ENCODE data around the gene QPCT.

QPCT gene

GRCh38 chr2:37355735-37356134, 11.3 kb downstream of the QPCT start:
- H3K27me3 ChIP-seq (ENCODE audit: control insufficient read depth in 5 of 5, insufficient read depth in 4 of 5, low read length in 5 of 5), result peaks cover 0 to 3% (median 0%) of the 10 kb centered on the region in 5 donors
- no peak overlapping the region for H3K9ac ChIP-seq (ENCODE audit: low read length in 5 of 5)
- no peaks in the 10 kb centered on the region for H3K9me3 ChIP-seq (ENCODE audit: control insufficient read depth in 5 of 5, low read length in 5 of 5)
- no peak overlapping the region for H3K4me3 ChIP-seq (ENCODE audit: low read depth in 1 of 5, low read length in 5 of 5)
- H3K4me1 ChIP-seq (ENCODE audit: control insufficient read depth in 5 of 5, insufficient read depth in 5 of 5, low read length in 5 of 5), result peaks cover 0 to 4% (median 2%) of the 10 kb centered on the region in 5 donors
- no peak overlapping the region for H3K27ac ChIP-seq (ENCODE audit: low read depth, low read length)
- no peaks in the 10 kb centered on the region for H3K36me3 ChIP-seq (ENCODE audit: control insufficient read depth in 5 of 5, insufficient read depth in 5 of 5, low read length in 5 of 5)

- H3K4me3 ChIP-seq (ENCODE audit: low read depth in 1 of 5, low read length in 5 of 5), result no peak overlapping the region
- no peaks in the 10 kb centered on the region for H3K36me3 ChIP-seq (ENCODE audit: control insufficient read depth in 5 of 5, insufficient read depth in 5 of 5, low read length in 5 of 5)
- no peak overlapping the region for H3K9ac ChIP-seq (ENCODE audit: low read length in 5 of 5)
- peaks cover 0 to 3% (median 0%) of the 10 kb centered on the region in 5 donors for H3K27me3 ChIP-seq (ENCODE audit: control insufficient read depth in 5 of 5, insufficient read depth in 4 of 5, low read length in 5 of 5)
- H3K9me3 ChIP-seq (ENCODE audit: control insufficient read depth in 5 of 5, low read length in 5 of 5), result no peaks in the 10 kb centered on the region
- H3K27ac ChIP-seq (ENCODE audit: low read depth, low read length), result no peak overlapping the region
- peaks cover 0 to 4% (median 0%) of the 10 kb centered on the region in 5 donors for H3K4me1 ChIP-seq (ENCODE audit: control insufficient read depth in 5 of 5, insufficient read depth in 5 of 5, low read length in 5 of 5)
Measured at GRCh38 chr2:37356299-37356698, 11.9 kb downstream of the QPCT start.

- Histone ChIP-seq H3K4me3 (ENCODE audit: low read depth in 1 of 5, low read length in 5 of 5) (no peak overlapping the region), H3K9me3 (ENCODE audit: control insufficient read depth in 5 of 5, low read length in 5 of 5) (no peaks in the 10 kb centered on the region), H3K4me1 (ENCODE audit: control insufficient read depth in 5 of 5, insufficient read depth in 5 of 5, low read length in 5 of 5) (peaks cover 0 to 4% (median 0%) of the 10 kb centered on the region in 5 donors), H3K27me3 (ENCODE audit: control insufficient read depth in 5 of 5, insufficient read depth in 4 of 5, low read length in 5 of 5) (peaks cover 0 to 3% (median 0%) of the 10 kb centered on the region in 5 donors), H3K27ac (ENCODE audit: low read depth, low read length) (no peak overlapping the region), H3K36me3 (ENCODE audit: control insufficient read depth in 5 of 5, insufficient read depth in 5 of 5, low read length in 5 of 5) (no peaks in the 10 kb centered on the region), H3K9ac (ENCODE audit: low read length in 5 of 5) (no peak overlapping the region)
Measured at GRCh38 chr2:37357069-37357468, 12.6 kb downstream of the QPCT start.

GRCh38 chr2:37357530-37357929, 13.1 kb downstream of the QPCT start:
- no peak overlapping the region for H3K27ac ChIP-seq (ENCODE audit: low read depth, low read length)
- peaks cover 0 to 3% (median 0%) of the 10 kb centered on the region in 5 donors for H3K27me3 ChIP-seq (ENCODE audit: control insufficient read depth in 5 of 5, insufficient read depth in 4 of 5, low read length in 5 of 5)
- H3K9me3 ChIP-seq (ENCODE audit: control insufficient read depth in 5 of 5, low read length in 5 of 5), result no peaks in the 10 kb centered on the region
- peaks cover 0 to 4% (median 0%) of the 10 kb centered on the region in 5 donors for H3K4me1 ChIP-seq (ENCODE audit: control insufficient read depth in 5 of 5, insufficient read depth in 5 of 5, low read length in 5 of 5)
- no peak overlapping the region for H3K9ac ChIP-seq (ENCODE audit: low read length in 5 of 5)
- no peaks in the 10 kb centered on the region for H3K36me3 ChIP-seq (ENCODE audit: control insufficient read depth in 5 of 5, insufficient read depth in 5 of 5, low read length in 5 of 5)
- no peak overlapping the region for H3K4me3 ChIP-seq (ENCODE audit: low read depth in 1 of 5, low read length in 5 of 5)

- peaks cover 0 to 4% (median 0%) of the 10 kb centered on the region in 5 donors for H3K4me1 ChIP-seq (ENCODE audit: control insufficient read depth in 5 of 5, insufficient read depth in 5 of 5, low read length in 5 of 5)
- H3K27me3 ChIP-seq (ENCODE audit: control insufficient read depth in 5 of 5, insufficient read depth in 4 of 5, low read length in 5 of 5), result peaks cover 0 to 3% (median 0%) of the 10 kb centered on the region in 5 donors
- H3K9ac ChIP-seq (ENCODE audit: low read length in 5 of 5), result no peak overlapping the region
- no peaks in the 10 kb centered on the region for H3K36me3 ChIP-seq (ENCODE audit: control insufficient read depth in 5 of 5, insufficient read depth in 5 of 5, low read length in 5 of 5)
- no peak overlapping the region for H3K27ac ChIP-seq (ENCODE audit: low read depth, low read length)
- no peak overlapping the region for H3K4me3 ChIP-seq (ENCODE audit: low read depth in 1 of 5, low read length in 5 of 5)
- no peaks in the 10 kb centered on the region for H3K9me3 ChIP-seq (ENCODE audit: control insufficient read depth in 5 of 5, low read length in 5 of 5)
Measured at GRCh38 chr2:37358466-37358865, 14.0 kb downstream of the QPCT start.

- Histone ChIP-seq H3K4me1 (ENCODE audit: control insufficient read depth in 5 of 5, insufficient read depth in 5 of 5, low read length in 5 of 5) (peaks cover 0 to 4% (median 0%) of the 10 kb centered on the region in 5 donors), H3K9ac (ENCODE audit: low read length in 5 of 5) (no peak overlapping the region), H3K36me3 (ENCODE audit: control insufficient read depth in 5 of 5, insufficient read depth in 5 of 5, low read length in 5 of 5) (no peaks in the 10 kb centered on the region), H3K27ac (ENCODE audit: low read depth, low read length) (no peak overlapping the region), H3K27me3 (ENCODE audit: control insufficient read depth in 5 of 5, insufficient read depth in 4 of 5, low read length in 5 of 5) (peaks cover 0 to 3% (median 0%) of the 10 kb centered on the region in 5 donors), H3K4me3 (ENCODE audit: low read depth in 1 of 5, low read length in 5 of 5) (no peak overlapping the region), H3K9me3 (ENCODE audit: control insufficient read depth in 5 of 5, low read length in 5 of 5) (no peaks in the 10 kb centered on the region)
Measured at GRCh38 chr2:37361216-37361815, 16.9 kb downstream of the QPCT start.

- Histone ChIP-seq H3K9ac (ENCODE audit: low read length in 5 of 5) (no peak overlapping the region), H3K27me3 (ENCODE audit: control insufficient read depth in 5 of 5, insufficient read depth in 4 of 5, low read length in 5 of 5) (peaks cover 0 to 3% (median 0%) of the 10 kb centered on the region in 5 donors), H3K4me1 (ENCODE audit: control insufficient read depth in 5 of 5, insufficient read depth in 5 of 5, low read length in 5 of 5) (peaks cover 0 to 4% (median 0%) of the 10 kb centered on the region in 5 donors), H3K36me3 (ENCODE audit: control insufficient read depth in 5 of 5, insufficient read depth in 5 of 5, low read length in 5 of 5) (no peaks in the 10 kb centered on the region), H3K4me3 (ENCODE audit: low read depth in 1 of 5, low read length in 5 of 5) (no peak overlapping the region), H3K27ac (ENCODE audit: low read depth, low read length) (no peak overlapping the region), H3K9me3 (ENCODE audit: control insufficient read depth in 5 of 5, low read length in 5 of 5) (no peaks in the 10 kb centered on the region)
Measured at GRCh38 chr2:37361994-37362698, 17.7 kb downstream of the QPCT start.

- no peaks in the 10 kb centered on the region for H3K27me3 ChIP-seq (ENCODE audit: control insufficient read depth in 5 of 5, insufficient read depth in 4 of 5, low read length in 5 of 5)
- H3K36me3 ChIP-seq (ENCODE audit: control insufficient read depth in 5 of 5, insufficient read depth in 5 of 5, low read length in 5 of 5), result no peaks in the 10 kb centered on the region
- no peak overlapping the region for H3K9ac ChIP-seq (ENCODE audit: low read length in 5 of 5)
- no peak overlapping the region for H3K27ac ChIP-seq (ENCODE audit: low read depth, low read length)
- H3K9me3 ChIP-seq (ENCODE audit: control insufficient read depth in 5 of 5, low read length in 5 of 5), result no peaks in the 10 kb centered on the region
- H3K4me1 ChIP-seq (ENCODE audit: control insufficient read depth in 5 of 5, insufficient read depth in 5 of 5, low read length in 5 of 5), result no peaks in the 10 kb centered on the region
- H3K4me3 ChIP-seq (ENCODE audit: low read depth in 1 of 5, low read length in 5 of 5), result no peak overlapping the region
Measured at GRCh38 chr2:37364351-37364750, 19.9 kb downstream of the QPCT start.

- no peaks in the 10 kb centered on the region for H3K4me1 ChIP-seq (ENCODE audit: control insufficient read depth in 5 of 5, insufficient read depth in 5 of 5, low read length in 5 of 5)
- H3K4me3 ChIP-seq (ENCODE audit: low read depth in 1 of 5, low read length in 5 of 5), result no peak overlapping the region
- H3K9ac ChIP-seq (ENCODE audit: low read length in 5 of 5), result no peak overlapping the region
- no peaks in the 10 kb centered on the region for H3K36me3 ChIP-seq (ENCODE audit: control insufficient read depth in 5 of 5, insufficient read depth in 5 of 5, low read length in 5 of 5)
- no peaks in the 10 kb centered on the region for H3K9me3 ChIP-seq (ENCODE audit: control insufficient read depth in 5 of 5, low read length in 5 of 5)
- no peak overlapping the region for H3K27ac ChIP-seq (ENCODE audit: low read depth, low read length)
- no peaks in the 10 kb centered on the region for H3K27me3 ChIP-seq (ENCODE audit: control insufficient read depth in 5 of 5, insufficient read depth in 4 of 5, low read length in 5 of 5)
Measured at GRCh38 chr2:37365669-37366068, 21.2 kb downstream of the QPCT start.

- no peaks in the 10 kb centered on the region for H3K4me1 ChIP-seq (ENCODE audit: control insufficient read depth in 5 of 5, insufficient read depth in 5 of 5, low read length in 5 of 5)
- no peak overlapping the region for H3K4me3 ChIP-seq (ENCODE audit: low read depth in 1 of 5, low read length in 5 of 5)
- H3K9ac ChIP-seq (ENCODE audit: low read length in 5 of 5), result no peak overlapping the region
- H3K27me3 ChIP-seq (ENCODE audit: control insufficient read depth in 5 of 5, insufficient read depth in 4 of 5, low read length in 5 of 5), result no peaks in the 10 kb centered on the region
- no peaks in the 10 kb centered on the region for H3K36me3 ChIP-seq (ENCODE audit: control insufficient read depth in 5 of 5, insufficient read depth in 5 of 5, low read length in 5 of 5)
- no peak overlapping the region for H3K27ac ChIP-seq (ENCODE audit: low read depth, low read length)
- H3K9me3 ChIP-seq (ENCODE audit: control insufficient read depth in 5 of 5, low read length in 5 of 5), result no peaks in the 10 kb centered on the region
Measured at GRCh38 chr2:37366773-37367172, 22.3 kb downstream of the QPCT start.

Measured in subcutaneous abdominal adipose tissue (tissue), 5 donors.